Endothelial cell of umbilical vein (primary cell): ENCODE results near the gene CLDN1. TPM values are rescaled to one million over a fixed set of nuclear protein-coding genes. Genes with fewer than 3 reads are reported as not detected.
A peak's percentile ranks its signal among the peaks of the same experiment; 100 is the strongest.

Source experiments
- Bru-seq: library from RNA; stranded (reverse); fragments of 400-500 nt; gene quantifications from one replicate; lab custom pipeline; 2021; lab: Mats Ljungman, UMichigan
- BruChase-seq, 2 experiments: library from RNA; stranded (reverse); fragments of 400-500 nt; gene quantifications; one replicate each; lab custom pipeline; 2021; lab: Mats Ljungman, UMichigan
- BruUV-seq: library from RNA; stranded (reverse); fragments of 400-500 nt; replicated peaks from 2 replicates; lab custom pipeline; 2021; lab: Mats Ljungman, UMichigan
- CTCF ChIA-PET: fragments of 300-600, 350-600 bp; sonication (Branson Sonifier 250); formaldehyde crosslinking; loops from one replicate; lab custom pipeline; 2021; ENCODE audit warnings: antibody characterized with exemption, inconsistent platforms; lab: Charles Lee
- POLR2A ChIA-PET: fragments of 300-600, 350-600 bp; sonication (Branson Sonifier 250); formaldehyde crosslinking; loops from one replicate; lab custom pipeline; 2021; ENCODE audit warnings: antibody characterized with exemption, inconsistent platforms; lab: Charles Lee
- DNase-seq: peaks from one replicate; pipeline ENCODE4 v3.0.0-alpha.2; 2011; ENCODE audit warnings: low read depth, low spot score
- FAIRE-seq: peaks from 2 replicates; lab custom pipeline; 2011; peaks lifted over from hg19 to GRCh38; lab: Jason Lieb, UNC
- H2AFZ ChIP-seq: 2 replicates; pipeline ENCODE4 v1.6.0; 2012; ENCODE audit warnings: low read depth, low read length, control low read depth, inconsistent platforms
- H3K27ac ChIP-seq: 2 replicates; pipeline ENCODE4 v1.5.1; 2011; ENCODE audit warnings: low read depth, mild to moderate bottlenecking, control low read depth, low read length, moderate library complexity; ENCODE audit not compliant: insufficient read depth
- H3K27me3 ChIP-seq, 2 experiments: 2 replicates each; pipeline versions ENCODE4 v1.6.0 to v1.6.1; 2011; ENCODE audit warnings: low read length in 2 of 2, mixed read lengths in 1 of 2; ENCODE audit not compliant: control insufficient read depth in 2 of 2, insufficient read depth in 2 of 2
- H3K36me3 ChIP-seq, 2 experiments: 2 replicates in 1 of 2; 3 replicates in 1 of 2; pipeline ENCODE4 v1.5.1; 2011; ENCODE audit warnings: low read length in 2 of 2, mild to moderate bottlenecking in 1 of 2, moderate library complexity in 1 of 2; ENCODE audit not compliant: control insufficient read depth in 2 of 2, insufficient read depth in 2 of 2; ENCODE audit errors: extremely low read depth in 1 of 2
- H3K4me1 ChIP-seq: 3 replicates; pipeline ENCODE4 v1.5.1; 2011; ENCODE audit warnings: mild to moderate bottlenecking, low read length; ENCODE audit not compliant: control insufficient read depth, insufficient read depth; ENCODE audit errors: extremely low read depth
- H3K4me2 ChIP-seq: 2 replicates; pipeline ENCODE4 v1.6.1; 2011; ENCODE audit warnings: low read length, control low read depth, mixed read lengths; ENCODE audit not compliant: insufficient read depth
- H3K4me3 ChIP-seq, 3 experiments: fragments of 200-600 bp in 1 of 3; sonication (generic), shearing (Covaris generic) in 1 of 3; replicated peaks in 1 of 3; 2 replicates each; pipeline ENCODE4 v1.5.1; 2011 to 2016; ENCODE audit warnings: control low read depth in 3 of 3, low read length in 3 of 3, mild to moderate bottlenecking in 2 of 3, inconsistent platforms in 1 of 3, low read depth in 1 of 3, moderate library complexity in 1 of 3; ENCODE audit not compliant: insufficient read depth in 1 of 3
- H3K79me2 ChIP-seq: 2 replicates; pipeline ENCODE4 v1.6.0; 2012; ENCODE audit warnings: low read length, inconsistent platforms; ENCODE audit not compliant: control insufficient read depth, insufficient read depth
- H3K9ac ChIP-seq: replicated peaks from 2 replicates; pipeline ENCODE3; 2011; ENCODE audit warnings: low read length, control low read depth; ENCODE audit not compliant: insufficient read depth; ENCODE audit errors: extremely low read depth
- H3K9me1 ChIP-seq: replicated peaks from 3 replicates; pipeline ENCODE4 v1.6.0; 2011; ENCODE audit warnings: mild to moderate bottlenecking, low read length; ENCODE audit not compliant: control insufficient read depth, insufficient read depth; ENCODE audit errors: extremely low read depth
- H3K9me3 ChIP-seq: replicated peaks from 2 replicates; pipeline ENCODE4 v1.5.1; 2012; ENCODE audit warnings: low read length, inconsistent platforms; ENCODE audit not compliant: control insufficient read depth, insufficient read depth
- H4K20me1 ChIP-seq: replicated peaks from 2 replicates; pipeline ENCODE3; 2011; ENCODE audit warnings: mild to moderate bottlenecking, low read length; ENCODE audit not compliant: control insufficient read depth, insufficient read depth; ENCODE audit errors: extremely low read depth
- CTCF ChIP-seq, 2 donors: IDR thresholded peaks; 1 replicate in 1 of 2; 2 replicates in 1 of 2; pipeline ENCODE4 v1.5.1; 2011; ENCODE audit warnings: low read length in 2 of 2, mild to moderate bottlenecking in 2 of 2, moderate library complexity in 2 of 2, control low read depth in 1 of 2, inconsistent platforms in 1 of 2, low read depth in 1 of 2; ENCODE audit not compliant: insufficient read depth in 1 of 2; ENCODE audit errors: extremely low read depth in 1 of 2
- EZH2 ChIP-seq: IDR thresholded peaks from 2 replicates; pipeline ENCODE4 v1.6.1; 2012; ENCODE audit warnings: borderline replicate concordance, low read depth, mild to moderate bottlenecking, moderate library complexity, low read length, inconsistent platforms; ENCODE audit not compliant: severe bottlenecking
- MYC ChIP-seq: IDR thresholded peaks from one replicate; pipeline ENCODE4 v1.6.1; 2011; ENCODE audit warnings: mild to moderate bottlenecking, low read depth, low read length
- POLR2AphosphoS5 ChIP-seq: IDR thresholded peaks from 2 replicates; pipeline ENCODE4 v1.6.1; 2012; ENCODE audit warnings: low read depth, mild to moderate bottlenecking, control low read depth, low read length, moderate library complexity; ENCODE audit not compliant: insufficient read depth
- dilution Hi-C: fragments of 300-500 bp; cut with MboI; formaldehyde crosslinking; loops from one replicate; pipeline ENCODE4 v1.15.0; 2019; ENCODE audit warnings: low sequenced_read_pairs; ENCODE audit not compliant: extremely low pct_ligation_motif_present
- intact Hi-C: fragments of 100-400 bp; cut with micrococcal nuclease; formaldehyde crosslinking; loops from one replicate; pipeline ENCODE4 v1.10.0; 2022
- long read RNA-seq: library from polyadenylated mRNA; stranded (forward); transcript quantifications from one replicate; pipeline ENCODE4 v2.0.0, GENCODE V29; 2021
- polyA minus RNA-seq, 3 experiments: library from RNA; depleted of rRNA, polyadenylated mRNA; stranded (reverse); fragments of >200 nt; gene quantifications; 1 replicate in 1 of 3; 2 replicates in 2 of 3; pipeline ENCODE4 v1.2.3, GENCODE V29; 2011
- polyA plus RNA-seq, 4 experiments: library from polyadenylated mRNA; depleted of rRNA in 3 of 4; stranded (reverse) in 3 of 4; unstranded in 1 of 4; fragments of >200 nt; gene quantifications; 2 replicates each; pipeline versions ENCODE4 v1.2.1 to v1.2.3, GENCODE V29; 2011 to 2012; ENCODE audit warnings: missing spikeins in 1 of 4
- total RNA-seq: library from RNA; stranded (reverse); gene quantifications from 2 replicates; pipeline ENCODE4 v1.2.3, GENCODE V29; 2021

The CLDN1 gene
- total RNA-seq (0.27 and 0.32 TPM in 2 replicates), polyA plus RNA-seq (0.16 and 0.32 TPM in 2 replicates), polyA minus RNA-seq (0.45 and 0.87 TPM in 2 replicates), Bru-seq, nascent RNA (percentile 21 among the genes with signal in this experiment), BruChase-seq, experiment 1, labeled RNA remaining after a 6-hour chase (percentile 27 among the genes with signal in this experiment), BruChase-seq, experiment 2, labeled RNA remaining after a 2-hour chase (percentile 21 among the genes with signal in this experiment)
- 0.38 and 0.39 TPM in 2 replicates for polyA plus RNA-seq (2011; cell fraction: cytosol; rRNA removed)
- 0.43 and 0.50 TPM in 2 replicates for polyA plus RNA-seq (2011; cell fraction: nucleus; rRNA removed)
- polyA plus RNA-seq (2012), result 0.90 and 1.1 TPM in 2 replicates
- polyA minus RNA-seq (2011; cell fraction: cytosol; rRNA and poly(A)+ RNA removed), result 8.9 TPM
- polyA minus RNA-seq (2011; cell fraction: nucleus; rRNA and poly(A)+ RNA removed), result 0.34 and 0.82 TPM in 2 replicates
- long read RNA-seq, result 0 reads

- CTCF ChIA-PET, result interaction anchor here (0.6 to 4.6 kb wide), 72 partner anchors 8 to 729 kb away, joined by 3 to 167 read pairs (median 5); partner anchors contain the start of gene P3H2
- H3K9me1 ChIP-seq, result no peaks in the 10 kb centered on the region
- H3K79me2 ChIP-seq, result no peaks in the 10 kb centered on the region
- intact Hi-C loops (loop anchor here (1.0 to 5.0 kb wide), 8 partner anchors 23 to 361 kb away; partner anchors contain the start of gene P3H2), dilution Hi-C loops (loop anchor here (25.0 kb wide), 1 partner anchor 360 kb away; no protein-coding TSS in a partner anchor)
- no peaks in the 10 kb centered on the region for H3K36me3 ChIP-seq
- POLR2A ChIA-PET, result interaction anchor here (0.6 to 0.9 kb wide), 2 partner anchors 17 to 193 kb away, joined by 3 to 4 read pairs; no protein-coding TSS in a partner anchor
- H2AFZ ChIP-seq, result peak within 1 kb of the TSS; percentile 57
- H3K4me2 ChIP-seq, result peak within 1 kb of the TSS; percentile 36
- H3K4me3 ChIP-seq, result peak within 1 kb of the TSS in 2 of 3 experiments; percentile 9 to 46
- no peak for TF ChIP-seq EZH2
- peak; percentile 93 to 98 for TF ChIP-seq CTCF (IDR thresholded peaks at IDR 0.05; ENCODE audit: extremely low read depth in 1 of 2, insufficient read depth in 1 of 2, low read depth in 1 of 2, low read length in 2 of 2)
- peak; percentile 18 for TF ChIP-seq POLR2AphosphoS5
- no peak for TF ChIP-seq MYC
- H3K27me3 ChIP-seq, result peaks cover 2 to 10% of the 10 kb centered on the region in 2 experiments
- no TSS peak for BruUV-seq
- H3K9ac ChIP-seq, result no peak within 1 kb of the TSS
- FAIRE-seq, result peak; percentile 46
- peak; percentile 67 for DNase-seq
- H3K4me1 ChIP-seq, result peaks cover 4% of the 10 kb centered on the region
- no peak within 1 kb of the TSS for H3K27ac ChIP-seq
- H3K9me3 ChIP-seq, result no peaks in the 10 kb centered on the region
- no peaks in the 10 kb centered on the region for H4K20me1 ChIP-seq
Measured at GRCh38 chr3:190321789-190322603, at the start of gene CLDN1. Gene CLDN1, minus strand, starts transcription at chr3:190322446. Its CDS starts 240 bp downstream, at chr3:190322206.
